Suprapubic skin (tissue), 4 donors: ENCODE data around the gene KIAA0930.

Source experiments
- CTCF ChIP-seq, 2 donors: fragments of 200-600 bp in 1 of 2; fragments of 450-650 bp in 1 of 2; sonication (generic) in 1 of 2; IDR thresholded peaks; one replicate each; pipeline ENCODE4 v1.5.1; 2016 to 2019; ENCODE audit warnings: antibody characterized with exemption in 2 of 2, mild to moderate bottlenecking in 1 of 2, moderate library complexity in 1 of 2
- EP300 ChIP-seq: sonication (generic); formaldehyde crosslinking; IDR thresholded peaks from one replicate; pipeline ENCODE4 v1.6.1; 2017; ENCODE audit warnings: antibody characterized with exemption
- POLR2A ChIP-seq, 2 donors: fragments of 450-650 bp; IDR thresholded peaks; one replicate each; pipeline ENCODE4 v1.6.1; 2017; ENCODE audit warnings: antibody characterized with exemption in 2 of 2, mild to moderate bottlenecking in 2 of 2, moderate library complexity in 2 of 2
- POLR2AphosphoS5 ChIP-seq, 3 donors: sonication (generic); formaldehyde crosslinking; IDR thresholded peaks; one replicate each; pipeline ENCODE4 v1.6.1; 2017; ENCODE audit warnings: antibody characterized with exemption in 3 of 3

- no peak for TF ChIP-seq POLR2A (IDR thresholded peaks at IDR 0.05)
- TF ChIP-seq CTCF (IDR thresholded peaks at IDR 0.05) = no peak
- no peak for TF ChIP-seq EP300
- TF ChIP-seq POLR2AphosphoS5 (IDR thresholded peaks at IDR 0.05) = no peak
These were observed 59.5 kb downstream of the KIAA0930 start for GRCh38 chr22:45181240-45181639.
